GM21381 (cell line): ENCODE data around the gene SLX9.
"Not testable (repeated sequence)": the region's sequence is repeated elsewhere in the genome, so short reads cannot be mapped to it uniquely, and the experiment has no call there.

Experiments used
- ATAC-seq: cut with Tn5 transposase; IDR thresholded peaks from one replicate; pipeline ENCODE4 v1.9.1; 2021; ENCODE audit warnings: mild to moderate bottlenecking, moderate library complexity; ENCODE audit not compliant: unreplicated experiment

The SLX9 gene

DNA sequence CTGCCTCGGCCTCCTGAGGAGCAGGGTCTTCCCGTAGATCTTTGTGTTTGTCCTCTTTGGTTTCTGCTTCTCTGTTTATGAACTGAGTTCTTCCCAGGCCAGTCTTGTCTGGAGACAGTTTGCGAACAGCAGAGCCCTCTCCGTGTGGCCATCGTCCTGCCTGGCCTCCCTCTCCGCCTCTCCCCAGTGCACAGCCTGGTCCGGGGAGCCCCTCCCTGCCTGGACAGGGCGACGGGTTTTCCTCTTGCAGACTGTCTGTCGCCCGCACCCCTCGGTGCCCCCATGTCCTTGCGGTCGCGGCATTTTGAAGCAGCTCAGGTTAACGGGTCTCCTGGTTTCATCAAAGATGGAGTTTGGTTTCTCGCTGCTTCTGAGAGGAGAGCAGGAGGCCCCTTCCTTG is 34.8 kb downstream of the SLX9 start:
- no peak for ATAC-seq

GRCh38 chr21:44975720-44976555 is 36.1 kb downstream of the SLX9 start:
- no peak for ATAC-seq

DNA sequence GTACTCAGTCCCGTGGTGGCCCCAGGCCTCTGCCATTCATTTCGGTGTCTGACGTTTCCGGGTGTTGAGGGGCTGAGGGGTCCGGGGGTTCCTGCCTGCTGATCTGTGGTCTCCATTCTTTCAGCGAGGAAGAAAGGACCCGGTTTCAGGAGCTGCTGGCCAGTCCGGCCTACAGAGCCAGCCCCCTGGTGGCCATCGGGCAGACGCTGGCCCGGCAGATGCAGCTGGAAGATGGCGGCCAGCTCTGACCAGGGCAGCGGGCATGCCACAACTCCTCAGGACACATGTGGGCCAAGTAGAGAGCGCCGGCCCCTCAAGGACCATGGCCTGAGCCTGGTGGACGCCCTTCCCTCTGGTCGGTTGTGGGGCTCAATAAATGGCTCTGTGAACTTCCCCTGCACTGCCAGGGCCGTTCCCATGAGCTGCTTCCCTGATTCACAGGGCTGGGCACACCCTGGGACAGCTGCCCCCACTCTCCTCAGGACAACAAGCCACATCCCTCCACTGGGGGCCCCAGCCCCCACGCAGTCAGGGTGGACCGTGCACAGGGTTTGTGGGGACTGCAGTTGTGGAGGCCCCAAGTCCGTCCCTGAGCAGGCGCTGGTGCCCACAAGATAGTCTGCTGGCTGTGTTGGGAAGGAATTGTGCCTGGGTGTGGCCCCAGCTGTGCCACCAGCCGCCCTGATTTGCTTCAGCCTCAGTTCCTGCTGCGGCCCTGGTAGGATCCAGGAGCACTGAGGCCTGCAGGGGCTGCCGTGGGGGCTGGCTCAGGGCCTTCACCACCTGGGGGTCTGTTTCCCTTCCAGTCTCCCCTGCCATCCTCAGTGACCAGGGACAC is 36.9 kb downstream of the SLX9 start:
- ATAC-seq: not testable (repeated sequence)

DNA sequence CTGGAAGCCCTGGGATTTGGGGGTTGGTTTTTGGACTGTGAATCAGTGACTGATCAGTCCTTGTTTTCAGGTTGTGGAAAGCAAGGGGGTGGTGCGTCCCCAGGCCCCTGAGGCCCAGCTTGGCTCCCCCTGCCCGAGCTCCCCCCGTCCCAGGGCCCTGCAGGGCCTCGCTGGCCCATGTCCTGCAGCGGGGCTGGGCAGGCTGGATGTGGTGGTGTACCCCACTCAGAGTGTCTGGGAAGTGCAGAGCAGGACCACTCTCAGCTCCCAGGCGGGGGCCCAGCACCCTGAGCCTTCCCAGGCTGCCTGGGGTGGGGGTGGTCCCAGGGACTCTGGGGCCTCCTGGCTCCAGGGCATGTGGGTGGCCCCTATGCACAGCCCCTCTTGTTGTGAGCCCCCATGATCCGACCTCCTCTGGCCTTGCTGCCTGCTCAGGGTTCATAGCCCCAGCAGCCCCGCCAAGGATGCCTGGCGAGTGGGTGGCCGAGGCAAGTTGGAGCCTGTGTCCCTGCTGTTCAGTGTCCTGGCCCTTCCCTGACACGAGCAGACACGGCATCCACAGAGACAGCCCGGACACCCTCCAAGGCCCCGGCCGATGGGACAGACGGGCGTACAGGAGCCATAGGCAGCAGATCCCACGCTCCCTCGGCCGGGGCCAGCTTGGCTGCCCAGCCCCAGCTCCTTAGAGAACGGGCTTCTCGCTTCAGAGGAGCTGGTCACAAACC is 37.9 kb downstream of the SLX9 start:
- ATAC-seq: no peak

GRCh38 chr21:44979687-44980561 is 40.1 kb downstream of the SLX9 start:
- no peak for ATAC-seq

DNA sequence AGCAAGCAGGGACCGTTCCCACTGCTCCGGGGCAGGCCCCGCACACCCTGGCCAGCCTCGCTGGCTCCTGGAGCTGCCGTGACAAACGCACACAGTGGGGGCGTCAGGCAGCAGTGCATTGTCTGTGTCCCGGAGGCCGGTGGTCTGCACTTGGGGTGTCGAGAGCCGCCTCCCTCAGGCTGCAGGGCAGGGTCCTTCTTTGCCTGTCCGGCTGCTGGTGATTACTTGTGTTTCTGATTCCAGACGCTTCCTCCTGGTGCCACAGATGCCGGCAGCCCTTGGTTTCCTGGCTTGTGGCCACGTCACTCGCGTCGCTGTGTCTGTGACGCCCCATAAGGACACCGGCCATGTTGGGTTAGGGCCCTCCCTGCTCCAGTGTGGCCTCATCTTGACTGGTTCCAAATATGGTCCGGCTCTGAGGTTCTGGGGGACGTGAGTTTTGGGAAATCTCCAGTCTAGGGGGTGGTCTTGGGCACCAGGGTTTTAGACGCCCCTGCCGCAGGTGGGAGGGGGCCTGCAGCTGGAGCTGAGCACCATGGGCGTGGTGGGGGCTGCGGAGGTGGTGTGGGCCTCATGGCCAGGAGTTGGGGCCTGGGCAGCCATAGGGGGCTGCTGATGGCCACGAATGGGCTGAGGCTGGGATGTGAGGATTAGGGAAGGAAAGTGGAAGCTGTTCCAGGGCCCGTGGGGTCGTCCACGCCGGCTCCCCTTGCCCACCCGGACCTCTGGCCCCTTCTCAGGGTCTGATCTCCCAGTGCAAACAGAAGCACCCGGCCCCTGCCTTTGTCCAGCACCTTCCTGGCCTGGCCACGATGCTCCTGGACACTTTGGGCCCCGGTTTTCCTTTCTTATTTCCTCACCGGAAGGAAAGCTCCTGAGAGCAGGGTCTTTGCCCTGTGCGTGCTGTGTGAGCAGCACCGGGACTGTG is 41.0 kb downstream of the SLX9 start:
- no peak for ATAC-seq

- no peak for ATAC-seq
These were observed 42.9 kb downstream of the SLX9 start for GRCh38 chr21:44982558-44983250.

- ATAC-seq: no peak
These were observed 43.8 kb downstream of the SLX9 start for GRCh38 chr21:44983421-44984206.

GRCh38 chr21:44984428-44984791 is 44.6 kb downstream of the SLX9 start:
- no peak for ATAC-seq

- no peak for ATAC-seq
These were observed 45.1 kb downstream of the SLX9 start for GRCh38 chr21:44984792-44985440.

- ATAC-seq: no peak
These were observed 45.9 kb downstream of the SLX9 start for GRCh38 chr21:44985441-44986401.

DNA sequence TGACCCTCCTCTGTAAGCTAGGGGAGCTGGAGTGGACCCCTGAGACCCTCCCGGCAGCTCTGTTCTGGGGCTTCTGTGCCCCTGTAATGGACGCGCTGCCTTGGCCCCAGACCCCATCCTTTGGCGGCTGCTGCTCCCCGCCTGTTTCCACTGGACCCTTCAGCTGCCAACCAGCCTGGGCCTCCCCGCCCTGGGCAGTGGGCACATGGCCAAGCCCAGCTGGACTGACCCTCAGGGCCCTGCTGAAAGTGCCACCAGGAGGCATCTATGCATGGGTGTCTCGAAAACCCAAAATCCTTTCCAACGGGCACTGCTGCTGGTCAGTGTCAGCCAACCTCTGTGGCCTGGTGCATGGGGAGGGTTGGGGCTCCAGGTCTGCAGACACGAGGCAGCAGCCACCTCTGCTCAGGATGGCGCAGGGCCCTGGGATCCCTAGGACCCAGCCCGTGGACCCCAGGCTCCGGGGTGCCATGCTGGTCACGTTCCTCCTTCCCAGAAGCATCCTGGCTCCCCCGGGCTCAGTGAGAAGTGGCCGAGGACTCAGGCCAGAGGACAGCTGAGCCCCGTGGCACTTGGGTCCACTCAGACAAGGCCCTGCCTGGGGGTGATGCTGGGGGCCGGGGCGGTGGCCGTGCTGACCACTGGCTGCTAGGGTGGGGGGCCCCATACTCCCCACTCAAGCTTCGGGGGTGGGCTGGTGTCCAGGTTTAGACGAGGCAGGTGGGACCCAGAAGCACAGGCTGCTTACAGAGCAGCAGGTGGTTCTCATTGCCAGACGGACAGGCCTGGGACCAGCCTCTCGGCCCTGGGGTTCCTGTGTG is 46.9 kb downstream of the SLX9 start:
- no peak for ATAC-seq

GRCh38 chr21:44987301-44987885 is 47.6 kb downstream of the SLX9 start:
- no peak for ATAC-seq

GRCh38 chr21:44987886-44988606 is 48.2 kb downstream of the SLX9 start:
- no peak for ATAC-seq
